Gastrocnemius medialis (tissue), 4 donors: ENCODE results near the gene CIBAR2. TPM values are rescaled to one million over a fixed set of nuclear protein-coding genes. Genes with fewer than 3 reads are reported as not detected.

Experiments
- ATAC-seq, 2 donors: fragments of 150-250 bp; one replicate each; pipeline ENCODE4 v1.9.1; 2016
- DNase-seq, 2 donors: peaks; one replicate each; pipeline ENCODE4 v3.0.0-alpha.2; 2019
- H3K27ac ChIP-seq, 4 donors: fragments of 200-600 bp; sonication (generic); 1 replicate in 1 of 4; 2 replicates in 3 of 4; pipeline ENCODE4 v1.5.1; 2016 to 2018; ENCODE audit warnings: mild to moderate bottlenecking in 2 of 4, moderate library complexity in 1 of 4
- H3K27me3 ChIP-seq, 3 donors: fragments of 200-600 bp; sonication (generic) in 2 of 3; 1 replicate in 1 of 3; 2 replicates in 2 of 3; pipeline versions ENCODE4 v1.5.1 to v1.6.0; 2016 to 2019; ENCODE audit warnings: mild to moderate bottlenecking in 1 of 3, moderate library complexity in 1 of 3
- H3K36me3 ChIP-seq, 2 donors: fragments of 200-600 bp; sonication (generic) in 1 of 2; one replicate each; pipeline ENCODE4 v1.5.1; 2017 to 2018
- H3K4me1 ChIP-seq, 2 donors: fragments of 200-600 bp; sonication (generic) in 1 of 2; one replicate each; pipeline ENCODE4 v1.5.1; 2016 to 2017; ENCODE audit warnings: mild to moderate bottlenecking in 2 of 2
- H3K4me3 ChIP-seq, 4 donors: fragments of 200-600 bp; sonication (generic) in 3 of 4; 1 replicate in 1 of 4; 2 replicates in 3 of 4; pipeline ENCODE4 v1.5.1; 2016 to 2019; ENCODE audit warnings: mild to moderate bottlenecking in 2 of 4
- H3K9me3 ChIP-seq, 3 donors: fragments of 200-600 bp; sonication (generic) in 2 of 3; 1 replicate in 1 of 3; 2 replicates in 2 of 3; pipeline ENCODE4 v1.5.1; 2016 to 2019
- CTCF ChIP-seq, 5 experiments: fragments of 450-650 bp in 3 of 5; fragments of 200-600 bp in 2 of 5; sonication (generic) in 2 of 5; IDR thresholded peaks in 4 of 5; conservative IDR thresholded peaks in 1 of 5; 1 replicate in 4 of 5; 2 replicates in 1 of 5; pipeline ENCODE4 v1.5.1; 2016 to 2019; ENCODE audit warnings: antibody characterized with exemption in 5 of 5, mild to moderate bottlenecking in 3 of 5, moderate library complexity in 3 of 5
- POLR2A ChIP-seq, 2 donors: fragments of 450-650 bp; IDR thresholded peaks; one replicate each; pipeline ENCODE4 v1.6.1; 2017; ENCODE audit warnings: antibody characterized with exemption in 2 of 2, mild to moderate bottlenecking in 2 of 2, moderate library complexity in 2 of 2
- in situ Hi-C, 4 donors: fragments of 200-750 bp; cut with MboI; loops; one replicate each; pipeline versions ENCODE4 v1.15.0 to v1.8.0; 2017; ENCODE audit warnings: low sequenced_read_pairs in 4 of 4
- intact Hi-C: fragments of 100-400 bp; cut with DNase I; formaldehyde crosslinking; loops from one replicate; pipeline ENCODE4 v1.15.1; 2023; ENCODE audit warnings: low total_unique reads
- total RNA-seq, 4 donors: library from RNA; depleted of rRNA; stranded (reverse); fragments of >200 nt; gene quantifications; one replicate each; pipeline versions ENCODE4 v1.1.0 to v1.2.3, GENCODE V29; 2016

Gene CIBAR2
- total RNA-seq, 4 donors from 2014 or later: not detected

DNA sequence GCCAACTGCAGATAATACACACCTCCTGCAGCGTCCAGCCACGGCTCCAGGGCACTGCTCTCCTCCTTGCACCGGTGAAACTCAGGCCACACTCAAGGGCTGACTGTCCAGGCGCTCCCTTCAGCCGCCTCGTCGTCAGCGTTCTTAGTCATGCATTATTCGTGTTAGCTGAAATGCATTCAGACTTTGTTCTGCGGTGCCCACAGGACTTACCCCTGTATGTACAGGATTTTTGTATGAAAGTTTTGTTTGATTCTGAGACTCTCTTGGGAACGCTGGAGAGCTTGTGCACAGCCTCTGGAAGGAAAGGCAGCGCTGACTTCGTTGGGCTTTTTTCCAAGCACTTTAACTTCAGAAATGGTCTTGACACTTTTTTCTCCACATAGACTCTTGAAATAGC is 22.1 kb downstream of the CIBAR2 start:
- DNase-seq (no peak), ATAC-seq (no peak)
- H3K27me3 ChIP-seq: peaks cover 0 to 15% (median 4%) of the 10 kb centered on the region in 3 donors
- H3K4me3 ChIP-seq: no peak overlapping the region
- intact Hi-C loops (no loop called here), in situ Hi-C loops (no loop called here)
- no peak overlapping the region for H3K27ac ChIP-seq
- H3K9me3 ChIP-seq: no peaks in the 10 kb centered on the region
- H3K4me1 ChIP-seq: peaks cover 0 to 3% of the 10 kb centered on the region in 2 donors
- no peak for TF ChIP-seq POLR2A (IDR thresholded peaks at IDR 0.05)
- TF ChIP-seq CTCF (IDR thresholded peaks at IDR 0.05 in 4 of 5, conservative IDR thresholded peaks at IDR 0.05 in 1 of 5): no peak
- H3K36me3 ChIP-seq: no peaks in the 10 kb centered on the region

DNA sequence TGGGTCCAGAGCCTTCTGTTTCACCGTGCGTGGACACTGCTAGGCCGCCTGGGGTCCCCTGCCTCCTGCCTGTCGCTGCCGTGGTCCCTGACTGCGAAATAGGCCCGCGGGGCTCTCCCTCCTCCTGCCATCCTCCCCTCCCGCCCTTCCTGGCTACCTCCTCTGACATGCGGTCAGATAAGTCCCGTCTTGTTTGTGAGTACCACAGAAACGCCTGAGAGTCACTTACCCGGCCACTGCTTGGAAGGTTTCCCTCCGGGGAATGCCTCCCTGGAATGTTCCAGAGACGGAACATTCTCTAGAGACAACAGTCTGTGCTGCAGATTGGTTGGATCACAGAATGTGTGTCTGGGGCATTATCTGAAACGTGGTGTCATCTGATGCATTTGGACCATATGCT is 22.7 kb downstream of the CIBAR2 start:
- no peak for DNase-seq
- in situ Hi-C loops: no loop called here
- Histone ChIP-seq H3K27me3 (peaks cover 0 to 8% (median 2%) of the 10 kb centered on the region in 3 donors), H3K4me1 (peaks cover 0 to 7% of the 10 kb centered on the region in 2 donors), H3K4me3 (no peak overlapping the region), H3K27ac (no peak overlapping the region), H3K9me3 (no peaks in the 10 kb centered on the region), H3K36me3 (no peaks in the 10 kb centered on the region)
- intact Hi-C loops: no loop called here
- TF ChIP-seq POLR2A (IDR thresholded peaks at IDR 0.05): no peak
- no peak for TF ChIP-seq CTCF (IDR thresholded peaks at IDR 0.05 in 4 of 5, conservative IDR thresholded peaks at IDR 0.05 in 1 of 5)
- ATAC-seq: peak; percentile 10 to 32

GRCh38 chr16:85088570-85089199 is 23.6 kb downstream of the CIBAR2 start:
- Histone ChIP-seq H3K36me3 (no peaks in the 10 kb centered on the region), H3K9me3 (no peaks in the 10 kb centered on the region), H3K4me3 (no peak overlapping the region), H3K4me1 (peaks cover 0 to 7% of the 10 kb centered on the region in 2 donors), H3K27me3 (no peaks in the 10 kb centered on the region), H3K27ac (no peak overlapping the region)
- intact Hi-C loops (no loop called here), in situ Hi-C loops (no loop called here)
- TF ChIP-seq CTCF (IDR thresholded peaks at IDR 0.05 in 4 of 5, conservative IDR thresholded peaks at IDR 0.05 in 1 of 5): no peak
- TF ChIP-seq POLR2A (IDR thresholded peaks at IDR 0.05): no peak
- DNase-seq (no peak), ATAC-seq (no peak)

GRCh38 chr16:85087899-85088569 is 24.2 kb downstream of the CIBAR2 start:
- no peaks in the 10 kb centered on the region for H3K9me3 ChIP-seq
- intact Hi-C loops (loop anchor here (2.0 kb wide), 1 partner anchor 105 kb away; no protein-coding TSS in a partner anchor), in situ Hi-C loops (no loop called here)
- no peaks in the 10 kb centered on the region for H3K36me3 ChIP-seq
- ATAC-seq (no peak), DNase-seq (no peak)
- H3K27ac ChIP-seq: no peak overlapping the region
- H3K27me3 ChIP-seq: no peaks in the 10 kb centered on the region
- H3K4me3 ChIP-seq: no peak overlapping the region
- TF ChIP-seq POLR2A (IDR thresholded peaks at IDR 0.05): no peak
- no peak for TF ChIP-seq CTCF (IDR thresholded peaks at IDR 0.05 in 4 of 5, conservative IDR thresholded peaks at IDR 0.05 in 1 of 5)
- peaks cover 0 to 14% of the 10 kb centered on the region in 2 donors for H3K4me1 ChIP-seq
